Right lung (tissue), 5 donors: ENCODE measurements around the gene ZCCHC14. TPM values are rescaled to one million over a fixed set of nuclear protein-coding genes. Genes with fewer than 3 reads are reported as not detected.
"Not testable (repeated sequence)": the region's sequence is repeated elsewhere in the genome, so short reads cannot be mapped to it uniquely, and the experiment has no call there.

Experiments
- DNase-seq, 2 donors: peaks; one replicate each; pipeline ENCODE4 v3.0.0-alpha.2; 2013
- polyA plus RNA-seq, 5 donors: library from polyadenylated mRNA; unstranded; fragments of 120-200 nt; gene quantifications; one replicate each; pipeline versions ENCODE4 v1.2.1 to v1.2.3, GENCODE V29; 2013; ENCODE audit warnings: inconsistent platforms in 1 of 5, low replicate concordance in 1 of 5; ENCODE audit not compliant: insufficient read length in 5 of 5, insufficient read depth in 1 of 5

ZCCHC14 gene
- polyA plus RNA-seq, 5 donors: 24.3 to 32.2 (median 29.2) TPM

GRCh38 chr16:87498324-87499188, 5.7 kb upstream of the ZCCHC14 start:
- no peak for DNase-seq

- DNase-seq: not testable (repeated sequence)
Measured at GRCh38 chr16:87497767-87498290, 5.0 kb upstream of the ZCCHC14 start.

GRCh38 chr16:87497023-87497766, 4.4 kb upstream of the ZCCHC14 start:
- DNase-seq: not testable (repeated sequence)

- no peak for DNase-seq
Measured at GRCh38 chr16:87496447-87496801, 3.6 kb upstream of the ZCCHC14 start.

GRCh38 chr16:87495578-87496446, 3.0 kb upstream of the ZCCHC14 start:
- no peak for DNase-seq

GRCh38 chr16:87493608-87494280, 920 bp upstream of the ZCCHC14 start:
- no peak for DNase-seq

GRCh38 chr16:87492291-87492630, 563 bp downstream of the ZCCHC14 start:
- DNase-seq: no peak

- DNase-seq: no peak
Measured at GRCh38 chr16:87491522-87492290, 1.1 kb downstream of the ZCCHC14 start.

GRCh38 chr16:87490799-87491521, 1.9 kb downstream of the ZCCHC14 start:
- DNase-seq: not testable (repeated sequence)

- no peak for DNase-seq
Measured at GRCh38 chr16:87490096-87490798, 2.6 kb downstream of the ZCCHC14 start.

GRCh38 chr16:87489434-87490045, 3.3 kb downstream of the ZCCHC14 start:
- no peak for DNase-seq

GRCh38 chr16:87488960-87489359, 3.9 kb downstream of the ZCCHC14 start:
- DNase-seq: not testable (repeated sequence)

- DNase-seq: no peak
Measured at GRCh38 chr16:87487361-87487924, 5.4 kb downstream of the ZCCHC14 start.

GRCh38 chr16:87486713-87487247, 6.0 kb downstream of the ZCCHC14 start:
- DNase-seq: no peak

GRCh38 chr16:87486282-87486681, 6.5 kb downstream of the ZCCHC14 start:
- no peak for DNase-seq

GRCh38 chr16:87485792-87486191, 7.0 kb downstream of the ZCCHC14 start:
- DNase-seq: not testable (repeated sequence)

GRCh38 chr16:87484487-87485331, 8.1 kb downstream of the ZCCHC14 start:
- no peak for DNase-seq
